GM12892 (cell line): ENCODE results near the gene ATP6V1G1.

Source experiments
- POLR2A ChIP-seq: IDR thresholded peaks from 2 replicates; pipeline ENCODE4 v1.6.1; 2011; ENCODE audit warnings: low read depth, low read length, control low read depth
- POLR2AphosphoS5 ChIP-seq: IDR thresholded peaks from 2 replicates; pipeline ENCODE4 v1.6.1; 2011; ENCODE audit warnings: low read depth, low read length, control low read depth

GRCh38 chr9:114590328-114590727 is 2.8 kb downstream of the ATP6V1G1 start:
- no peak for TF ChIP-seq POLR2AphosphoS5
- no peak for TF ChIP-seq POLR2A
